Astrocyte (in vitro differentiated cells and primary cell): Measurements from ENCODE around the gene RALGAPA2. TPM values are rescaled to one million over a fixed set of nuclear protein-coding genes. Genes with fewer than 3 reads are reported as not detected.

Experiments
- DNase-seq: peaks from one replicate; pipeline ENCODE4 v3.0.0-alpha.2; 2010; ENCODE audit warnings: low read depth
- FAIRE-seq: peaks from 2 replicates; lab custom pipeline; 2011; peaks lifted over from hg19 to GRCh38; lab: Jason Lieb, UNC
- H2AFZ ChIP-seq: 2 replicates; pipeline ENCODE4 v1.6.0; 2012; ENCODE audit warnings: low read depth, low read length, inconsistent platforms
- H3K27ac ChIP-seq: 2 replicates; pipeline ENCODE4 v1.5.1; 2011; ENCODE audit warnings: low read depth, low read length, inconsistent platforms
- H3K27me3 ChIP-seq: 2 replicates; pipeline ENCODE4 v1.6.0; 2011; ENCODE audit warnings: low read length, inconsistent platforms; ENCODE audit not compliant: insufficient read depth
- H3K36me3 ChIP-seq: 2 replicates; pipeline ENCODE4 v1.5.1; 2011; ENCODE audit warnings: low read length, inconsistent platforms; ENCODE audit not compliant: insufficient read depth
- H3K4me1 ChIP-seq: 2 replicates; pipeline ENCODE4 v1.5.1; 2011; ENCODE audit warnings: low read length, inconsistent platforms; ENCODE audit not compliant: insufficient read depth
- H3K4me2 ChIP-seq: 2 replicates; pipeline ENCODE4 v1.6.0; 2012; ENCODE audit warnings: low read length, inconsistent platforms
- H3K4me3 ChIP-seq: 2 replicates; pipeline ENCODE4 v1.5.1; 2011; ENCODE audit warnings: low read depth, mild to moderate bottlenecking, low read length, inconsistent platforms; ENCODE audit not compliant: insufficient read depth
- H3K79me2 ChIP-seq: 2 replicates; pipeline ENCODE4 v1.6.0; 2012; ENCODE audit warnings: mild to moderate bottlenecking, low read length, inconsistent platforms; ENCODE audit not compliant: insufficient read depth
- H3K9ac ChIP-seq: 2 replicates; pipeline ENCODE4 v1.6.0; 2012; ENCODE audit warnings: mild to moderate bottlenecking, low read length, inconsistent platforms
- H3K9me3 ChIP-seq: 2 replicates; pipeline ENCODE4 v1.5.1; 2012; ENCODE audit warnings: low read depth, mild to moderate bottlenecking, low read length, inconsistent platforms; ENCODE audit not compliant: insufficient read depth
- H4K20me1 ChIP-seq: 2 replicates; pipeline ENCODE4 v1.6.0; 2012; ENCODE audit warnings: low read length, inconsistent platforms; ENCODE audit not compliant: insufficient read depth
- H3K27ac Mint-ChIP-seq: one replicate; pipeline ENCODE4 v1.8.0; 2021; ENCODE audit warnings: mild to moderate bottlenecking, mixed read lengths; ENCODE audit not compliant: unreplicated experiment
- H3K27me3 Mint-ChIP-seq: one replicate; pipeline ENCODE4 v1.8.0; 2021; ENCODE audit warnings: low read depth, mixed read lengths; ENCODE audit not compliant: unreplicated experiment
- H3K36me3 Mint-ChIP-seq: one replicate; pipeline ENCODE4 v1.8.0; 2021; ENCODE audit warnings: low read depth, mixed read lengths; ENCODE audit not compliant: unreplicated experiment
- H3K4me1 Mint-ChIP-seq: one replicate; pipeline ENCODE4 v1.8.0; 2021; ENCODE audit warnings: low read depth, mixed read lengths; ENCODE audit not compliant: unreplicated experiment
- H3K4me3 Mint-ChIP-seq: one replicate; pipeline ENCODE4 v1.8.0; 2021; ENCODE audit warnings: mild to moderate bottlenecking, moderate library complexity, mixed read lengths; ENCODE audit not compliant: unreplicated experiment
- H3K9me3 Mint-ChIP-seq: one replicate; pipeline ENCODE4 v1.8.0; 2021; ENCODE audit warnings: mild to moderate bottlenecking, mixed read lengths; ENCODE audit not compliant: unreplicated experiment
- EZH2 ChIP-seq: IDR thresholded peaks from 2 replicates; pipeline ENCODE4 v1.6.1; 2012; ENCODE audit warnings: mild to moderate bottlenecking, low read length, inconsistent platforms; ENCODE audit not compliant: insufficient read depth
- total RNA-seq: library from RNA; stranded (reverse); gene quantifications from 2 replicates; pipeline ENCODE4 v1.2.1, GENCODE V29; 2021
- TF ChIP-seq, protein P1 (sequence below): IDR thresholded peaks from 2 replicates; pipeline ENCODE4 v1.5.1; 2011; ENCODE audit warnings: low read depth, mild to moderate bottlenecking, inconsistent platforms, low read length, moderate library complexity; ENCODE audit not compliant: insufficient read depth

The RALGAPA2 gene
- total RNA-seq, 1 donor from 2014 or later, result 6.6 TPM

DNA sequence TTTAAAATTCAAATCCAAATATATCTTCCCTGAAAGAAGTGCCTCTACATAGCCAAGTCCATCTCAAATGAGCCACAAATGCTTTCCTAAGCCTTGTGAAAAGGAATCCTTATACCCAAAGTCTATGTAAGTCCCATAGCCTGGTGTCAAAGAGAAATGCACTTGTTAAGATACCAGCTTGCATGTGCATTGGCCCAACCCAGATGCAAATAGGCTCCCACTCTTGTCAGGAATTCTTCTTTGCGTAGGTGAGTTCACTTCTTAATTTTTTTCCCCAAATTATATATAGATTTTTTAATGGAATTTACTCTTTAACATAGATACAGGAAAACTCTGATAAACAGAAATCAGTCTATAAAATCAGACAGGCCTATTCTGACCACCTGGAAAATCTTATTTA is 105.6 kb downstream of the RALGAPA2 start:
- Histone ChIP-seq H4K20me1 (no peaks in the 10 kb centered on the region), H3K4me3 (no peak overlapping the region), H3K9ac (no peak overlapping the region), H2AFZ (no peak overlapping the region), H3K27ac (no peak overlapping the region), H3K36me3 (no peaks in the 10 kb centered on the region), H3K79me2 (no peaks in the 10 kb centered on the region), H3K4me2 (no peak overlapping the region), H3K27me3 (no peaks in the 10 kb centered on the region), H3K4me1 (no peaks in the 10 kb centered on the region), H3K9me3 (no peaks in the 10 kb centered on the region)
- DNase-seq (no peak), FAIRE-seq (no peak)
- Mint-ChIP-seq H3K27ac (no peak overlapping the region), H3K36me3 (no peaks in the 10 kb centered on the region), H3K4me1 (no peaks in the 10 kb centered on the region), H3K27me3 (no peaks in the 10 kb centered on the region), H3K4me3 (no peak overlapping the region), H3K9me3 (peaks cover 2% of the 10 kb centered on the region)
- no peak for TF ChIP-seq EZH2
- TF ChIP-seq, protein P1, sequence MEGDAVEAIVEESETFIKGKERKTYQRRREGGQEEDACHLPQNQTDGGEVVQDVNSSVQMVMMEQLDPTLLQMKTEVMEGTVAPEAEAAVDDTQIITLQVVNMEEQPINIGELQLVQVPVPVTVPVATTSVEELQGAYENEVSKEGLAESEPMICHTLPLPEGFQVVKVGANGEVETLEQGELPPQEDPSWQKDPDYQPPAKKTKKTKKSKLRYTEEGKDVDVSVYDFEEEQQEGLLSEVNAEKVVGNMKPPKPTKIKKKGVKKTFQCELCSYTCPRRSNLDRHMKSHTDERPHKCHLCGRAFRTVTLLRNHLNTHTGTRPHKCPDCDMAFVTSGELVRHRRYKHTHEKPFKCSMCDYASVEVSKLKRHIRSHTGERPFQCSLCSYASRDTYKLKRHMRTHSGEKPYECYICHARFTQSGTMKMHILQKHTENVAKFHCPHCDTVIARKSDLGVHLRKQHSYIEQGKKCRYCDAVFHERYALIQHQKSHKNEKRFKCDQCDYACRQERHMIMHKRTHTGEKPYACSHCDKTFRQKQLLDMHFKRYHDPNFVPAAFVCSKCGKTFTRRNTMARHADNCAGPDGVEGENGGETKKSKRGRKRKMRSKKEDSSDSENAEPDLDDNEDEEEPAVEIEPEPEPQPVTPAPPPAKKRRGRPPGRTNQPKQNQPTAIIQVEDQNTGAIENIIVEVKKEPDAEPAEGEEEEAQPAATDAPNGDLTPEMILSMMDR, result no peak

DNA sequence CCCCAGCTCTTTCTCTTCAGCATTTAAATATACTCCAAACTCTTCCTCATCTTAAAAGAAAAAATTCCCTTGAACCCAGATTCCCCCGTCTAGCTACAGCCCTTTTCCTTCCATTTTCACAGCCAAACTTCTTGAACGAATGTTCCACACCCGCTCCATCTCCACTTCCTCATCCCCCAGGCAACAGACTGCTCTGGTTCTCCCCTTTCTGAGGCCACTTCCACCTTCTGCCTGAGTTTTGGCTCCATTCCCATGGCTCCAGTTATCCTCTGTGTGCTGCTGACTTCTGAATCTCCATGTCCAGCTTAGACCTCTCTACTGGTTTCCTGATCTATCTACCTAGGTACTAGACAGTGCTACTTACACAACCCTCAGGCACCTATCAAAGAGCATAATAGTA is 106.4 kb downstream of the RALGAPA2 start:
- Mint-ChIP-seq H3K27me3 (no peaks in the 10 kb centered on the region), H3K27ac (no peak overlapping the region), H3K9me3 (peaks cover 2% of the 10 kb centered on the region), H3K4me1 (no peaks in the 10 kb centered on the region), H3K4me3 (no peak overlapping the region), H3K36me3 (no peaks in the 10 kb centered on the region)
- Histone ChIP-seq H3K36me3 (no peaks in the 10 kb centered on the region), H3K4me3 (no peak overlapping the region), H3K9ac (no peak overlapping the region), H3K79me2 (no peaks in the 10 kb centered on the region), H2AFZ (no peak overlapping the region), H3K27me3 (no peaks in the 10 kb centered on the region), H3K4me1 (no peaks in the 10 kb centered on the region), H3K27ac (no peak overlapping the region), H3K9me3 (no peaks in the 10 kb centered on the region), H4K20me1 (no peaks in the 10 kb centered on the region), H3K4me2 (no peak overlapping the region)
- DNase-seq (no peak), FAIRE-seq (no peak)
- TF ChIP-seq EZH2, result no peak
- TF ChIP-seq, protein P1, result no peak

DNA sequence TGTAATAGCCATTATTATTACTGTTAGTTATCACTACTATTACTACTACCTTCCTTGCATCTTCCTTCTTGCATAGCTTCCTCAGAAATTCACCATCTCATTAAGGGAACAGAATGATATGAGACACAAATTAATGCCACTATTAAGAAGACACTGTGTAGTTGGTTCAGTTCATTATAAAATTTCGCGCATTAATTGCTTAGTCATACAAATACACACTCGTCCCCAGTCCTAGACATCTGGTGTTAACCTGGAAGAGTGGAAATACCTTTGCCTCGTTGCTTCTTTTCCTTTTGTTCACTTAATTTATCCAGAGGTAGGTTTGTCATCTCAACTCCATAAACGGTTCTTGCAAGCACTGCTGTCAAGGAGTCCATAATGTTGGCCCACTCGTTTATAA is 107.5 kb downstream of the RALGAPA2 start:
- H3K79me2 ChIP-seq, result no peaks in the 10 kb centered on the region
- H3K4me2 ChIP-seq, result no peak overlapping the region
- no peaks in the 10 kb centered on the region for H3K27me3 ChIP-seq
- no peaks in the 10 kb centered on the region for H3K9me3 ChIP-seq
- Mint-ChIP-seq H3K4me1 (no peaks in the 10 kb centered on the region), H3K4me3 (no peak overlapping the region), H3K27ac (no peak overlapping the region), H3K27me3 (no peaks in the 10 kb centered on the region), H3K36me3 (no peaks in the 10 kb centered on the region), H3K9me3 (no peaks in the 10 kb centered on the region)
- TF ChIP-seq, protein P1, result no peak
- TF ChIP-seq EZH2, result no peak
- no peak for DNase-seq
- no peak overlapping the region for H3K9ac ChIP-seq
- no peak for FAIRE-seq
- H3K27ac ChIP-seq, result no peak overlapping the region
- H4K20me1 ChIP-seq, result no peaks in the 10 kb centered on the region
- H3K36me3 ChIP-seq, result no peaks in the 10 kb centered on the region
- H2AFZ ChIP-seq, result no peak overlapping the region
- no peak overlapping the region for H3K4me3 ChIP-seq
- H3K4me1 ChIP-seq, result no peaks in the 10 kb centered on the region
